ENCODE data around the gene SP7.
A peak's percentile ranks its signal among the peaks of the same experiment; 100 is the strongest.
"Not testable (repeated sequence)": the region's sequence is repeated elsewhere in the genome, so short reads cannot be mapped to it uniquely, and the experiment has no call there.

The SP7 gene

GRCh38 chr12:53313996-53314395 is 22.2 kb downstream of the SP7 start:
- no peak for FAIRE-seq

GRCh38 chr12:53308276-53308675 is 27.9 kb downstream of the SP7 start:
- FAIRE-seq = no peak

GRCh38 chr12:53306826-53307225 is 29.3 kb downstream of the SP7 start:
- no peak for FAIRE-seq

- no peak for FAIRE-seq
Observed at GRCh38 chr12:53302903-53303302, 33.3 kb downstream of the SP7 start.

GRCh38 chr12:53300187-53300586 is 36.0 kb downstream of the SP7 start:
- no peak for FAIRE-seq

GRCh38 chr12:53299454-53300180 is 36.5 kb downstream of the SP7 start, which contains the start of gene MYG1:
TSS of gene MYG1 (plus strand) at chr12:53299695. CDS start at chr12:53299738, 43 bp downstream.
- no peak for FAIRE-seq

GRCh38 chr12:53299101-53299453 is 37.1 kb downstream of the SP7 start:
- FAIRE-seq = no peak

GRCh38 chr12:53298164-53298563 is 38.0 kb downstream of the SP7 start:
- FAIRE-seq = no peak

GRCh38 chr12:53297106-53297505 is 39.0 kb downstream of the SP7 start:
- not testable (repeated sequence) for FAIRE-seq

GRCh38 chr12:53295891-53296219 is 40.3 kb downstream of the SP7 start:
- no peak for FAIRE-seq

- FAIRE-seq = peak; percentile 74
Observed at GRCh38 chr12:53295070-53295890, 40.9 kb downstream of the SP7 start, which contains the start of gene PFDN5. TSS of gene PFDN5 (plus strand) at chr12:53295542. CDS start at chr12:53295568, 26 bp downstream.

- no peak for FAIRE-seq
Observed at GRCh38 chr12:53292426-53292825, 43.7 kb downstream of the SP7 start.

- no peak for FAIRE-seq
Observed at GRCh38 chr12:53290661-53291060, 45.5 kb downstream of the SP7 start.

GRCh38 chr12:53289891-53290290 is 46.3 kb downstream of the SP7 start:
- no peak for FAIRE-seq

- FAIRE-seq = no peak
Observed at GRCh38 chr12:53288322-53288721, 47.8 kb downstream of the SP7 start.

- FAIRE-seq = no peak
Observed at GRCh38 chr12:53287741-53288216, 48.4 kb downstream of the SP7 start.

GRCh38 chr12:53286448-53286847 is 49.7 kb downstream of the SP7 start:
- FAIRE-seq = no peak

- FAIRE-seq = no peak
Observed at GRCh38 chr12:53279888-53280498, 56.2 kb downstream of the SP7 start.

GRCh38 chr12:53279283-53279869 is 56.8 kb downstream of the SP7 start:
- FAIRE-seq = no peak

- FAIRE-seq = no peak
Observed at GRCh38 chr12:53277981-53278380, 58.2 kb downstream of the SP7 start.

All from A204.1 (cell line).